DOHH2 (cell line): ENCODE results near the gene KRT27.
A peak's percentile ranks its signal among the peaks of the same experiment; 100 is the strongest.

Source experiments
- H3F3A ChIP-seq: fragments of 200-600 bp; sonication (generic), shearing (Covaris generic); 2 replicates; pipeline ENCODE4 v1.6.0; 2016; ENCODE audit warnings: antibody characterized with exemption, mild to moderate bottlenecking; ENCODE audit not compliant: control insufficient read depth, insufficient read depth
- H3K27ac ChIP-seq: fragments of 200-600 bp; sonication (generic); 2 replicates; pipeline ENCODE4 v1.5.1; 2014; ENCODE audit warnings: low read depth, mild to moderate bottlenecking, low read length, moderate library complexity
- H3K27me3 ChIP-seq: fragments of 200-600 bp; sonication (generic); 2 replicates; pipeline ENCODE4 v1.6.1; 2014; ENCODE audit warnings: mild to moderate bottlenecking, low read length, mixed read lengths; ENCODE audit not compliant: control insufficient read depth
- H3K36me3 ChIP-seq: fragments of 200-600 bp; sonication (generic); 2 replicates; pipeline ENCODE4 v1.6.1; 2014; ENCODE audit warnings: mild to moderate bottlenecking, low read length, moderate library complexity, mixed read lengths; ENCODE audit not compliant: control insufficient read depth
- H3K4me1 ChIP-seq: fragments of 200-600 bp; sonication (generic); 2 replicates; pipeline ENCODE4 v1.6.1; 2014; ENCODE audit warnings: mild to moderate bottlenecking, low read length, mixed read lengths; ENCODE audit not compliant: control insufficient read depth
- H3K4me2 ChIP-seq: fragments of 200-600 bp; sonication (generic); 2 replicates; pipeline ENCODE4 v1.6.0; 2014; ENCODE audit warnings: mild to moderate bottlenecking, low read length, moderate library complexity
- H3K4me3 ChIP-seq: fragments of 200-600 bp; sonication (generic); 2 replicates; pipeline ENCODE4 v1.5.1; 2014; ENCODE audit warnings: mild to moderate bottlenecking, low read length, mixed read lengths
- H3K79me2 ChIP-seq: fragments of 200-600 bp; sonication (generic); 2 replicates; pipeline ENCODE4 v1.6.1; 2014; ENCODE audit warnings: mild to moderate bottlenecking, low read length, mixed read lengths; ENCODE audit not compliant: control insufficient read depth
- H3K9me2 ChIP-seq: fragments of 200-600 bp; sonication (generic); replicated peaks from 2 replicates; pipeline ENCODE4 v1.6.1; 2014; ENCODE audit warnings: mild to moderate bottlenecking, low read length, mixed read lengths; ENCODE audit not compliant: control insufficient read depth
- H3K9me3 ChIP-seq: fragments of 200-600 bp; sonication (generic); 2 replicates; pipeline ENCODE4 v1.6.1; 2014; ENCODE audit warnings: antibody characterized with exemption, low read length, mixed read lengths; ENCODE audit not compliant: control insufficient read depth, insufficient read depth
- H4K20me1 ChIP-seq: fragments of 200-600 bp; sonication (generic); 2 replicates; pipeline ENCODE4 v1.6.0; 2014; ENCODE audit warnings: low read depth, mild to moderate bottlenecking, antibody characterized with exemption, low read length, moderate library complexity; ENCODE audit not compliant: control insufficient read depth, insufficient read depth
- CTCF ChIP-seq: fragments of 200-600 bp; sonication (generic); IDR thresholded peaks from one replicate; pipeline ENCODE4 v1.5.1; 2014; ENCODE audit warnings: antibody characterized with exemption, mild to moderate bottlenecking, low read depth, low read length; ENCODE audit not compliant: poor library complexity, severe bottlenecking
- EZH2phosphoT487 ChIP-seq: fragments of 200-600 bp; sonication (generic); IDR thresholded peaks from 2 replicates; pipeline ENCODE4 v1.6.1; 2017; ENCODE audit warnings: borderline replicate concordance, mild to moderate bottlenecking, antibody characterized with exemption, low read length, moderate library complexity, mixed read lengths

The KRT27 gene

DNA sequence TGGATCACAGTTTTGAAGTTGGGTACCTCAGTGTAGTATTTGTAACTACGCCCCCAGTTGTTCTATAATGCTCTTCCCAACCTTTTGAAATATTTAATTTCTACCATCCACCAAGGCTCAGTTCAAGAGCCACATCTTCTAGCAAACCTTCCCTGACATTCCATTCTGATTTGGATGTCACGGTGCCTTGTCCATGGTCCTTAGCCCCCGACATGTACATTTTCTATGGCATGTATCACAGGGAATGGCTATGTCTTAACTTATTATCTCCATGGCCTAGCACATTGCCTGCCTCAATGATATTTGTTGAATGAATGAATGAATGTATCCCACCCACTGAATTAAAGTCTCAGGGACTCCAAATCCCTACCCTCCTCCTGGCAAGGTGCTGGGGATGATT, 23.8 kb upstream of the KRT27 start:
- no peak overlapping the region for H3K4me3 ChIP-seq
- no peaks in the 10 kb centered on the region for H3F3A ChIP-seq
- no peaks in the 10 kb centered on the region for H3K4me1 ChIP-seq
- H3K9me3 ChIP-seq: no peaks in the 10 kb centered on the region
- no peaks in the 10 kb centered on the region for H4K20me1 ChIP-seq
- TF ChIP-seq EZH2phosphoT487 (no peak), CTCF (no peak)
- peaks cover 33% of the 10 kb centered on the region for H3K27me3 ChIP-seq
- H3K4me2 ChIP-seq: no peak overlapping the region
- no peaks in the 10 kb centered on the region for H3K9me2 ChIP-seq
- H3K36me3 ChIP-seq: no peaks in the 10 kb centered on the region
- H3K27ac ChIP-seq: no peak overlapping the region
- H3K79me2 ChIP-seq: no peaks in the 10 kb centered on the region

- H3K9me2 ChIP-seq: no peaks in the 10 kb centered on the region
- peaks cover 43% of the 10 kb centered on the region for H3K27me3 ChIP-seq
- TF ChIP-seq EZH2phosphoT487 (no peak), CTCF (peak; percentile 75)
- no peaks in the 10 kb centered on the region for H3K4me1 ChIP-seq
- H3F3A ChIP-seq: no peaks in the 10 kb centered on the region
- no peak overlapping the region for H3K4me3 ChIP-seq
- H3K36me3 ChIP-seq: no peaks in the 10 kb centered on the region
- H3K79me2 ChIP-seq: no peaks in the 10 kb centered on the region
- no peaks in the 10 kb centered on the region for H3K9me3 ChIP-seq
- no peak overlapping the region for H3K27ac ChIP-seq
- no peaks in the 10 kb centered on the region for H4K20me1 ChIP-seq
- H3K4me2 ChIP-seq: no peak overlapping the region
These were observed 21.3 kb upstream of the KRT27 start for GRCh38 chr17:40803617-40804082.

- Histone ChIP-seq H3K4me2 (no peak overlapping the region), H3F3A (no peaks in the 10 kb centered on the region), H3K27me3 (peaks cover 34% of the 10 kb centered on the region)
These were observed 18.8 kb upstream of the KRT27 start for GRCh38 chr17:40801157-40801556.

More at GRCh38 chr17:40801157-40801556, 18.8 kb upstream of the KRT27 start:
- Histone ChIP-seq H3K9me2 (no peaks in the 10 kb centered on the region), H4K20me1 (no peaks in the 10 kb centered on the region), H3K4me3 (no peak overlapping the region), H3K79me2 (no peaks in the 10 kb centered on the region), H3K9me3 (no peaks in the 10 kb centered on the region), H3K36me3 (no peaks in the 10 kb centered on the region), H3K4me1 (no peaks in the 10 kb centered on the region), H3K27ac (no peak overlapping the region)
- TF ChIP-seq EZH2phosphoT487: no peak
- TF ChIP-seq CTCF: no peak
